Loucy (cell line): ENCODE results near the gene RAET1G.

Experiments used
- H2AFZ ChIP-seq: fragments of 200-600 bp; sonication (generic); 2 replicates; pipeline ENCODE4 v1.6.0; 2016; ENCODE audit warnings: antibody characterized with exemption, mild to moderate bottlenecking, low read length, moderate library complexity
- H3F3A ChIP-seq: fragments of 200-600 bp; 2 replicates; pipeline ENCODE4 v1.6.0; 2016; ENCODE audit warnings: antibody characterized with exemption, low read depth, mild to moderate bottlenecking
- H3K27me3 ChIP-seq: fragments of 200-600 bp; sonication (generic); 2 replicates; pipeline ENCODE4 v1.6.1; 2014; ENCODE audit warnings: low read length, mild to moderate bottlenecking; ENCODE audit not compliant: insufficient read depth, poor library complexity, severe bottlenecking
- H3K36me3 ChIP-seq: fragments of 200-600 bp; sonication (generic); 2 replicates; pipeline ENCODE4 v1.6.1; 2016; ENCODE audit warnings: low read length; ENCODE audit not compliant: insufficient read depth
- H3K4me1 ChIP-seq: fragments of 200-600 bp; sonication (generic); 2 replicates; pipeline ENCODE4 v1.5.1; 2014; ENCODE audit warnings: low read length, mild to moderate bottlenecking; ENCODE audit not compliant: insufficient read depth, poor library complexity, severe bottlenecking
- H3K4me2 ChIP-seq: fragments of 200-600 bp; sonication (generic); 2 replicates; pipeline ENCODE4 v1.6.0; 2014; ENCODE audit warnings: antibody characterized with exemption, low read length, low read depth, mild to moderate bottlenecking; ENCODE audit not compliant: poor library complexity, severe bottlenecking
- H3K4me3 ChIP-seq: fragments of 200-600 bp; sonication (generic); 2 replicates; pipeline ENCODE4 v1.5.1; 2014; ENCODE audit warnings: low read length, mild to moderate bottlenecking, mixed read lengths; ENCODE audit not compliant: poor library complexity, severe bottlenecking
- H3K79me2 ChIP-seq: fragments of 200-600 bp; sonication (generic); 2 replicates; pipeline ENCODE4 v1.6.1; 2014; ENCODE audit warnings: low read length; ENCODE audit not compliant: insufficient read depth
- H3K9ac ChIP-seq: fragments of 200-600 bp; sonication (generic); 2 replicates; pipeline ENCODE4 v1.6.0; 2014; ENCODE audit warnings: mild to moderate bottlenecking, low read depth, low read length, moderate library complexity; ENCODE audit not compliant: poor library complexity, severe bottlenecking
- H3K9me2 ChIP-seq: fragments of 200-600 bp; sonication (generic); replicated peaks from 2 replicates; pipeline ENCODE4 v1.6.1; 2016; ENCODE audit warnings: low read depth, low read length, mixed read lengths
- H3K9me3 ChIP-seq: fragments of 200-600 bp; sonication (generic); 2 replicates; pipeline ENCODE4 v1.6.1; 2014; ENCODE audit warnings: mild to moderate bottlenecking, antibody characterized with exemption, low read length, low read depth; ENCODE audit not compliant: insufficient read depth
- H4K20me1 ChIP-seq: fragments of 200-600 bp; sonication (generic); 2 replicates; pipeline ENCODE4 v1.6.0; 2014; ENCODE audit warnings: antibody characterized with exemption, low read length, mild to moderate bottlenecking; ENCODE audit not compliant: insufficient read depth, poor library complexity, severe bottlenecking
- EZH2phosphoT487 ChIP-seq: fragments of 200-600 bp; IDR thresholded peaks from 2 replicates; pipeline ENCODE4 v1.6.1; 2018; ENCODE audit warnings: antibody characterized with exemption, mild to moderate bottlenecking, moderate library complexity, borderline replicate concordance
- TF ChIP-seq, protein P1 (sequence below): fragments of 200-600 bp; sonication (generic); conservative IDR thresholded peaks from 2 replicates; pipeline ENCODE4 v1.5.1; 2014; ENCODE audit warnings: mild to moderate bottlenecking, antibody characterized with exemption, low read length

The RAET1G gene

GRCh38 chr6:149897855-149898744 lies 24.8 kb downstream of the RAET1G start, which contains the start of gene RAET1E:
Gene RAET1E (minus strand): TSS chr6:149898113. CDS start chr6:149890901, 7,212 bp downstream.
- H4K20me1 ChIP-seq, result no peaks in the 10 kb centered on the region
- H3K36me3 ChIP-seq, result no peaks in the 10 kb centered on the region
- peak within 1 kb of the TSS; percentile 63 for H3K4me2 ChIP-seq
- H3K27me3 ChIP-seq, result no peaks in the 10 kb centered on the region
- no peaks in the 10 kb centered on the region for H3K9me3 ChIP-seq
- H3K4me3 ChIP-seq, result no peak within 1 kb of the TSS
- no peak within 1 kb of the TSS for H2AFZ ChIP-seq
- H3K4me1 ChIP-seq, result peaks cover 25% of the 10 kb centered on the region
- H3K9me2 ChIP-seq, result no peaks in the 10 kb centered on the region
- H3K79me2 ChIP-seq, result no peaks in the 10 kb centered on the region
- TF ChIP-seq, protein P1, sequence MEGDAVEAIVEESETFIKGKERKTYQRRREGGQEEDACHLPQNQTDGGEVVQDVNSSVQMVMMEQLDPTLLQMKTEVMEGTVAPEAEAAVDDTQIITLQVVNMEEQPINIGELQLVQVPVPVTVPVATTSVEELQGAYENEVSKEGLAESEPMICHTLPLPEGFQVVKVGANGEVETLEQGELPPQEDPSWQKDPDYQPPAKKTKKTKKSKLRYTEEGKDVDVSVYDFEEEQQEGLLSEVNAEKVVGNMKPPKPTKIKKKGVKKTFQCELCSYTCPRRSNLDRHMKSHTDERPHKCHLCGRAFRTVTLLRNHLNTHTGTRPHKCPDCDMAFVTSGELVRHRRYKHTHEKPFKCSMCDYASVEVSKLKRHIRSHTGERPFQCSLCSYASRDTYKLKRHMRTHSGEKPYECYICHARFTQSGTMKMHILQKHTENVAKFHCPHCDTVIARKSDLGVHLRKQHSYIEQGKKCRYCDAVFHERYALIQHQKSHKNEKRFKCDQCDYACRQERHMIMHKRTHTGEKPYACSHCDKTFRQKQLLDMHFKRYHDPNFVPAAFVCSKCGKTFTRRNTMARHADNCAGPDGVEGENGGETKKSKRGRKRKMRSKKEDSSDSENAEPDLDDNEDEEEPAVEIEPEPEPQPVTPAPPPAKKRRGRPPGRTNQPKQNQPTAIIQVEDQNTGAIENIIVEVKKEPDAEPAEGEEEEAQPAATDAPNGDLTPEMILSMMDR, result peak; percentile 46
- TF ChIP-seq EZH2phosphoT487, result no peak
- no peaks in the 10 kb centered on the region; the same call in 1 of the 2 replicates for H3F3A ChIP-seq
- H3K9ac ChIP-seq, result peak within 1 kb of the TSS; percentile 51

DNA sequence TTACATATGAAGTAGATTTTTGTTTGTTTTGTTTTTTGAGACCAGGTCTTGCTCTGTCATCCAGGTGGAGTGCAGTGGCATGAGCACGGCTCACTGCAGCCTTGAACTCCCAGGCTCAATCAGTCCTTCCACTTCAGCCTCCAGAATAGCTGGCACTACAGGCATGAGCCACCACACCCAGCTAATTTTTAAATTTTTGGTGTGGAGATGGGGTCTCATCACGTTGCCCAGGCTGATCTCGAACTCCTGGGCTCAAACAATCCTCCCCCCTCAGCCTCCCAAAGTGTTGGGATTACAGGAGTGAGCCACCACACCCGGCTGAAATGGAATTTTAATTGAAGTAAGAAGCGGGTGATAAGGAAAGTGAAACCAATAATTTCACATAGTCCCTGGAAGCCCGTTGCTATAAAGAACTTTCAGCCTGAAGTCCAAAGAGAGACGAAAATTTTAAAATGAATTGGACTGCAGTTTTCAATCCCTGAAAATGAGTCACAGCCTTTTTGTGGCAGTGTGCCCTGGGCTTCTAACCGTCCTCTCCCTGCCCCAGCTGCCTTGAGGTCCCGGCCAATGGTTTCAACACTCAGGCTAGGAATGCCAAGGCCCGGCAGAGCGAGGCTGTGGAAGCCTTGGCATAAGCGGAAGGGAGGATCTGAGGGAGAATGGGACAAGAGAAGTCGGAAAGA lies 25.8 kb downstream of the RAET1G start:
- Histone ChIP-seq H2AFZ (0 out of 2 replicates have a peak overlapping the region, but pooled peaks have one; percentile 19), H3K4me3 (no peak overlapping the region), H3K9me2 (no peaks in the 10 kb centered on the region), H3K4me1 (peaks cover 31% of the 10 kb centered on the region), H3K36me3 (no peaks in the 10 kb centered on the region), H3K27me3 (no peaks in the 10 kb centered on the region), H4K20me1 (no peaks in the 10 kb centered on the region), H3F3A (no peaks in the 10 kb centered on the region; the same call in 1 of the 2 replicates), H3K4me2 (peak overlapping the region; percentile 63), H3K9ac (peak overlapping the region; percentile 51), H3K9me3 (no peaks in the 10 kb centered on the region), H3K79me2 (no peaks in the 10 kb centered on the region)
- no peak for TF ChIP-seq EZH2phosphoT487
- TF ChIP-seq, protein P1, result no peak

- H3K9ac ChIP-seq, result peak overlapping the region; percentile 51
- peaks cover 36% of the 10 kb centered on the region for H3K4me1 ChIP-seq
- H2AFZ ChIP-seq, result 0 out of 2 replicates have a peak overlapping the region, but pooled peaks have one; percentile 19
- H3K4me2 ChIP-seq, result peak overlapping the region; percentile 63
- no peaks in the 10 kb centered on the region for H3K9me2 ChIP-seq
- H4K20me1 ChIP-seq, result no peaks in the 10 kb centered on the region
- TF ChIP-seq, protein P1, result no peak
- TF ChIP-seq EZH2phosphoT487, result no peak
- no peak overlapping the region for H3K4me3 ChIP-seq
- no peaks in the 10 kb centered on the region; the same call in 1 of the 2 replicates for H3F3A ChIP-seq
- no peaks in the 10 kb centered on the region for H3K79me2 ChIP-seq
- no peaks in the 10 kb centered on the region for H3K36me3 ChIP-seq
- H3K9me3 ChIP-seq, result no peaks in the 10 kb centered on the region
- no peaks in the 10 kb centered on the region for H3K27me3 ChIP-seq
Observed at GRCh38 chr6:149896491-149896890, 26.4 kb downstream of the RAET1G start.
